Fibroblast of peridontal ligament (primary cell): Measurements from ENCODE around the gene STK16.

Experiments
- DNase-seq: peaks from one replicate; pipeline ENCODE4 v3.0.0-alpha.2; 2010; ENCODE audit errors: extremely low read depth

STK16 gene

DNA sequence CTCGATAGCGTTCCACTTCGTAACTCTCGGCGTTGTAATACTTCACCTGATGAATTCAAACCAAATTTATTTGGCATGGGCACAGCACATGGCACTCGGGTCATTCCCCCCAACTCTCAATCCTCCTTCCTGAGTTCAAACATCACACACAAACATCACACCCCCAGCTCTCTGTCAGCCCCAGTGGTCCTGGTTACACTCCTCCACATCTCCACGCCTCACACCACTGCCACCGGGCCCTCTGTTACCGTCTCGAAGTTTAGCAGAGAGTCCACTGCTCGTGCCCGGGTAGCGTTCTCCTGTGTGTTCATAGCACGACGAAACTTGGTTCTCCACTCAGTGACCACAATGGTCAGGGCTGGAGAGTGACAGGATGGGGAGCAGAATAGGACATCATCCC, 31.1 kb upstream of the STK16 start:
- no peak for DNase-seq

GRCh38 chr2:219214786-219215185, 30.5 kb upstream of the STK16 start:
- DNase-seq: no peak

GRCh38 chr2:219215871-219216534, 29.3 kb upstream of the STK16 start:
- DNase-seq: no peak

- DNase-seq: no peak
These were observed 28.8 kb upstream of the STK16 start for GRCh38 chr2:219216535-219216915.

DNA sequence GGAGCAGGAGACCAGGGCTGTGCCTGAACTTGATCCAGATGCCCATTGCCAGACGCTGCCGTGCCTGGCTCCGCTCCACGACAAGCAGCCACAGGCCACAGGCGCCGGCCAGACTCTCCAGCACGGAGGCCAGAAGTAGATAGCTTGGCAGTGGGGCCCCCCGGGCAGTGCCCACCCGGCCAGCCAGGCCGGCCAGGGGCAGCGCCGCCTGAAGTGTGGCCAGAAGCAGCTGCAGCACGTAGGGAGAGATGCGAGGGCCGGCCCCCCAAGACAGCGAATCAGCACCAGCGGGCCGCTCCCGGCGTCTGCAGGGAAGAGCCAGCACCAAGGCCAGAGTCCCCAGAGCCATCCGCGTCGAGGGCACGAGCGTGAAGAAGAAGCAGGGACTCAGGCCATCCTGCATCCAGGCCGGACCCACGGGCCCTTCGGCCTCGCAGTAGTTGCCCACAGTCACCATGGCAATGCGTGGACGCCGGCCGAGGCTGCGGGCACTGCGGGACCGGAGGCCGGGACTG, 27.0 kb upstream of the STK16 start:
- no peak for DNase-seq

DNA sequence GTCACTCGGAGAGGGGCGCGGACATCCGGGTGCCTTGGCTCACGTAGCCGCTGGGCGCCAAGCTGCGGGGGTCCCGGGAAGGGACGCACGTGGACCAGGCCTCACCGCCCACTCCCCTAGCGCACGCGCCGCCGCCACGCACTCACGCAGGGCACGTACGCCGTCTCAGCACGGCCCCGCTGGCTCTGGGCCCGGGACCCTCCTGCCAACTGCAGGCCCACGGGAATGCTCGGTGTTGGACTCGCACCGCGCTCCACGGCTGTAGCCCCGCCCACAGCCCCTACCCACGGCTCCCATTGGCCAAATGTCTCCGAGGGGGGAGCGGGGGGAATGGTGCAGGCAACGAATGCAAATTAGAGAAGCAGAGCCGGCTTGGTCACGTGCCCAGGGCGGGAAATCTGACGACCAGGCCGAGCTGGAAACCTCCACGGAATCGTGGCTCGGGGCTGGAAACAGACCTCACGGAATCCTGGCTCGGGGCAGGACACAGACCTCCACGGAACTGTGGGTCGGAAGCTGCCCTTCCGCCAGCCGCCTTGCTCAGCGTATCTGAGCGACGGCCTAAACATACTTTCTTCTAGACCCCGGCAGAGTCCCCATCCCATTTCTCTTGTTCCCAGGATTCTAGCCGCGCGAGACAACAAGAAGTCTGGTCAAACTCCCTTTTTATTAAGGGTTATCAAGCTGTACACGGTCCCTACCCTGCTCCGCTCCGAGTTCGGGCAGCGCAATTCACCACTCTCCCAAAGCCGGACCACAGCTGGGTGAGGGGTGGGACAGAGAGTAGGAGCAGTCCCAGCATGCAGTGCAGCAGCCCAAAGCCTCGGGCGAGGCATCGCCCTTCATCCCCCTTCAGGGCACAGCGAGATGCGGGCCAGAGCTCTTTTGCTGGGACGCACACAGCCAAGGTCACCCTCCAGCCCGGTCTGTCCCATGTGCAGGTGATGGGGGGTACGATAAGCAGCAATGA, 26.3 kb upstream of the STK16 start, which contains the start of gene ABCB6:
ABCB6 (minus strand) TSS at position 227 of the 970 bp plus-strand sequence. CDS start 285 bp downstream, outside the sequence.
- peak; percentile 94 for DNase-seq

- no peak for DNase-seq
These were observed 25.3 kb upstream of the STK16 start for GRCh38 chr2:219219784-219220532.

- no peak for DNase-seq
These were observed 24.5 kb upstream of the STK16 start for GRCh38 chr2:219220652-219221402.

GRCh38 chr2:219221957-219222518, 23.2 kb upstream of the STK16 start:
- no peak for DNase-seq

- no peak for DNase-seq
These were observed 21.3 kb upstream of the STK16 start for GRCh38 chr2:219223831-219224610.

GRCh38 chr2:219225350-219225749, 19.9 kb upstream of the STK16 start:
- no peak for DNase-seq

DNA sequence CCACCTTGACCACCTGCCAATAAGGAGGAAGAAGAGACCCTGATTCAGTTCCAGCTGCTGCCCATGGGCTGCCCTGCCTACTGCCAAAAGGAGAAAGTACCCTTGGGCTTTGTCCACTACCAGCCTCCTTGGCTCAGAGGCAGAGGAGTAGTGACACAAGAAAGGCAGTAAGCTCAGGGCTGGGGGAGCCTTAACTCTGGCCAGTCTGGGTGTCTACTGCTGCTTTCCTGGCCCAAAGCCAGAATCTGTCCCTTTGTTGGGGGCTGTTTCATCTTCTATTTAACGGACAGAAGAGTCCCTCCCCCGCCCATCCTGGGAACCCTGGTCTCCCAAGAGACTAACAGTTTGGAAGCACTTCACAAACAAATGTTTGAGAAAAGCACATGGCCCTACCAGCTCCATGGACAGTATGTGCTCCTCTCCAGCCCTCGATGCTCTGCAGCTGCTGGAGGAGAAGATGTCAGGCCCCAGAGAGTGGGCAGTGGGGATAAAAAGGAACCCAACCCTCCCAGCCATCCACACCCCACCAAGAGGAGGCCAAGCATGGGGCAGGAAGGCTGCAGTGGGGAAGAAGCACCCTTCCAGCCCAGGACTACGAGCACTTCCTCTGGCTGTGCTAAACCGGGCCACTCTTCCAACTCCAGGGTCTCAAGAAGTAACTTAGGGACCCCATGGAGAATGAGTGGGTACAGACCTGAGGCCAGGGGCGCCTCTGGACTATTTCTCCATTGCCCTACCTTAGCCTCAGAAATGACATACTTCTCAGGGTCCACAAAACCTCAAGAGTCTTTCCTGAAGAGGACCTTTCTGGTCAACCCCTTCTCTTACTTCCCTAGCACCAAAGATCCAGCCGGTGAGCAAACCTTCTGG, 17.0 kb upstream of the STK16 start:
- DNase-seq: no peak

- no peak for DNase-seq
These were observed 16.4 kb upstream of the STK16 start for GRCh38 chr2:219228911-219229304.

- peak; percentile 97 for DNase-seq
These were observed 15.8 kb upstream of the STK16 start, which contains the start of the genes ANKZF1 and ATG9A for GRCh38 chr2:219229305-219230058. Gene ANKZF1 (plus strand): TSS chr2:219229806. CDS start chr2:219230258, 452 bp downstream. Gene ATG9A (minus strand): TSS chr2:219229636. CDS start chr2:219228024, 1,612 bp downstream.

- no peak for DNase-seq
These were observed 15.2 kb upstream of the STK16 start for GRCh38 chr2:219230059-219230540.

GRCh38 chr2:219234331-219234730, 10.9 kb upstream of the STK16 start:
- no peak for DNase-seq

- no peak for DNase-seq
These were observed 2.0 kb upstream of the STK16 start for GRCh38 chr2:219243291-219243761.

GRCh38 chr2:219244789-219245147, 511 bp upstream of the STK16 start:
- no peak for DNase-seq
